Measurements from ENCODE around the gene MAGED2. TPM values are rescaled to one million over a fixed set of nuclear protein-coding genes. Genes with fewer than 3 reads are reported as not detected.
A peak's percentile ranks its signal among the peaks of the same experiment; 100 is the strongest.
"Not testable (repeated sequence)": the region's sequence is repeated elsewhere in the genome, so short reads cannot be mapped to it uniquely, and the experiment has no call there.

The MAGED2 gene
- polyA plus RNA-seq, 1 experiment: 368 TPM

DNA sequence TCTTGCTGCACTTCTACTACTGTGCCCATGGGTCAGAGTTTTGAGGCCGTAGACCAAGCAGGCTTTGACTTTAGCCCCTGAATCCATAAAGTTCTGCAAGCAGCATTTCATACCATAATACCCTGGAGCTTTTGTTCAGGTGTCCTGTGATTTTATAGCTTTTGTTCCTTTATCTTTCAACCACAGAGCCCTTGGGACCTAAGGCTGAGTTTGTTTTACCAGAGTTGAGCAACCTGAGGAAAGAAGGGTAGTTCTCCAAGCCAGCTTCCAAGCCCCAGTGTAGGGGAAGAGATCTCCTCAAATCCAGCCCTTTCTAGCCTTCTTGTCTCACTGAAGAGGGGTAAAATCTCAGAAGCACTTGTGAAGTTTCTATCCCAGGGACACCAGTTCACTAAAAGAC, 35.1 kb downstream of the MAGED2 start:
- H3K4me3 ChIP-seq (ENCODE audit: low read depth, low read length): no peak overlapping the region
- no peaks in the 10 kb centered on the region for H3K9me3 ChIP-seq (ENCODE audit: control insufficient read depth, insufficient read depth, low read length)
- TF ChIP-seq, protein P1, sequence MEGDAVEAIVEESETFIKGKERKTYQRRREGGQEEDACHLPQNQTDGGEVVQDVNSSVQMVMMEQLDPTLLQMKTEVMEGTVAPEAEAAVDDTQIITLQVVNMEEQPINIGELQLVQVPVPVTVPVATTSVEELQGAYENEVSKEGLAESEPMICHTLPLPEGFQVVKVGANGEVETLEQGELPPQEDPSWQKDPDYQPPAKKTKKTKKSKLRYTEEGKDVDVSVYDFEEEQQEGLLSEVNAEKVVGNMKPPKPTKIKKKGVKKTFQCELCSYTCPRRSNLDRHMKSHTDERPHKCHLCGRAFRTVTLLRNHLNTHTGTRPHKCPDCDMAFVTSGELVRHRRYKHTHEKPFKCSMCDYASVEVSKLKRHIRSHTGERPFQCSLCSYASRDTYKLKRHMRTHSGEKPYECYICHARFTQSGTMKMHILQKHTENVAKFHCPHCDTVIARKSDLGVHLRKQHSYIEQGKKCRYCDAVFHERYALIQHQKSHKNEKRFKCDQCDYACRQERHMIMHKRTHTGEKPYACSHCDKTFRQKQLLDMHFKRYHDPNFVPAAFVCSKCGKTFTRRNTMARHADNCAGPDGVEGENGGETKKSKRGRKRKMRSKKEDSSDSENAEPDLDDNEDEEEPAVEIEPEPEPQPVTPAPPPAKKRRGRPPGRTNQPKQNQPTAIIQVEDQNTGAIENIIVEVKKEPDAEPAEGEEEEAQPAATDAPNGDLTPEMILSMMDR (IDR thresholded peaks at IDR 0.05; ENCODE audit: low read depth, low read length): no peak
- no peak for DNase-seq (ENCODE audit: low read depth, low spot score)
- CTCF ChIA-PET: no interaction called here
- H3K27ac ChIP-seq (ENCODE audit: low read depth, low read length): no peak overlapping the region
- POLR2A ChIA-PET: no interaction called here
- H3K27me3 ChIP-seq (ENCODE audit: control insufficient read depth, insufficient read depth, low read length): peaks cover 2% of the 10 kb centered on the region

DNA sequence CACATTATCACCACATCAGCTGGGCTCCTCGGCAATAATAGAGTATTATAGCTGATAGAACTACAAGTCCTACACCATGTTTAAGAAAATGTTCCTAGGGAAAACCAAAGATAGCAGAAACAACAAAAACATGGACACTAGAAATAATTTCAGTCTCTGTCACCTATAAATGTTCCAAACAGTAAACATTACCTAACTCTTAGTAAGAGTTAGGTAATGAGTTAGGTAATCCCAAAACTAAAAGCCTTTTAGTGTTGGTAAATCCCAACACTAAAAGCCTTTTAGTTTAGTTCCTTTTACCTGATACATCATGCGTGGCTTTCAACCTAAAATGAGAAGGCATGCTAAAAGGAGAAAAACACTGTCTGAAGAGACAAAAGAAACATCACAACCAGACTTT, 35.5 kb downstream of the MAGED2 start:
- no peaks in the 10 kb centered on the region for H3K9me3 ChIP-seq (ENCODE audit: control insufficient read depth, insufficient read depth, low read length)
- H3K4me3 ChIP-seq (ENCODE audit: low read depth, low read length): no peak overlapping the region
- H3K27ac ChIP-seq (ENCODE audit: low read depth, low read length): no peak overlapping the region
- ChIA-PET POLR2A (no interaction called here), CTCF (no interaction called here)
- TF ChIP-seq, protein P1 (IDR thresholded peaks at IDR 0.05; ENCODE audit: low read depth, low read length): no peak
- no peaks in the 10 kb centered on the region for H3K27me3 ChIP-seq (ENCODE audit: control insufficient read depth, insufficient read depth, low read length)
- no peak for DNase-seq (ENCODE audit: low read depth, low spot score)

DNA sequence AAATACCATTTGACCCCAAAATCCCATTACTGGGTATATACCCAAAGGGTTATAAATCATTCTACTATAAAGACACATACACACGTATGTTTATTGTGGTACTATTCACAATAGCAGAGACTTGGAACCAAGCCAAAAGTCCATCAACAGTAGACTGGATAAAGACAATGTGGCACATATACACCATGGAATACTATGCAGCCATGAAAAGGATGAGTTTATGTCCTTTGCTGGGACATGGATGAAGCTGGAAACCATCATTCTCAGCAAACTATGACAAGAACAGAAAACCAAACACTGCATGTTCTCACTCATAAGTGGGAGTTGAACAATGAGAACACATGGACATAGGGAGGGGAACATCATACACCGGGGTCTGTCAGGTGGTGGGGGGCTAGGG, 40.2 kb downstream of the MAGED2 start:
- H3K9me3 ChIP-seq (ENCODE audit: control insufficient read depth, insufficient read depth, low read length); POLR2A ChIA-PET; DNase-seq (ENCODE audit: low read depth, low spot score); H3K27ac ChIP-seq (ENCODE audit: low read depth, low read length); H3K27me3 ChIP-seq (ENCODE audit: control insufficient read depth, insufficient read depth, low read length); H3K4me3 ChIP-seq (ENCODE audit: low read depth, low read length); CTCF ChIA-PET: not testable (repeated sequence)

DNA sequence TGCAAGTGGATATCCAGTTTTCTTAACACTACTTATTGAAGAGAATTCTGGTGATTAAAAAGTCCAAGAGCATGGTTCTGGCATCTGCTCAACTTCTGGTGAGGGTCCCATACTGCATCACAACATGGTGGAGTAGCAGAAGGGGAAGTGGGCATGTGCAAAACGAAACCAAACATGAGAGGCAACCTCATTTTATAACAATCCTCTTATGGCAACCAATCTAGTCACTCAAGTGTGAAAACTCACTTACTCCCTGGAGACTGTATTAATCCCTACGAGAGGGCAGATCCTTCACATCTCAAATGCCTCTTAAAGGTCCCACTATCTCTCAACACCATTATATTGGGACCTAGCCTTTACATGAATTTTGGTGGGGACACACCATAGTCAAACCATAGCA, 57.7 kb downstream of the MAGED2 start:
- CTCF ChIA-PET: no interaction called here
- Histone ChIP-seq H3K4me3 (ENCODE audit: low read depth, low read length) (no peak overlapping the region), H3K27ac (ENCODE audit: low read depth, low read length) (no peak overlapping the region), H3K9me3 (ENCODE audit: control insufficient read depth, insufficient read depth, low read length) (no peaks in the 10 kb centered on the region), H3K27me3 (ENCODE audit: control insufficient read depth, insufficient read depth, low read length) (no peaks in the 10 kb centered on the region)
- DNase-seq (ENCODE audit: low read depth, low spot score): no peak
- TF ChIP-seq, protein P1 (IDR thresholded peaks at IDR 0.05; ENCODE audit: low read depth, low read length): no peak
- POLR2A ChIA-PET: no interaction called here

Small RNAs within 50 kb of the gene (small RNA-seq; reads per million reads assigned to genes)
- gene AL049732.1 (ENCODE audit: insufficient read length, low read depth) (not detected), gene SNORA11 (ENCODE audit: insufficient read length, low read depth) (12.6 reads per million, percentile 74 among the genes with 10 or more reads in this experiment)

Other genes starting within 250 kb of the MAGED2 start
- gene ITIH6, start 9.5 kb upstream of the MAGED2 start, polyA plus RNA-seq (2011; rRNA removed): not detected in 2 replicates
- gene TRO, start 113.1 kb downstream of the MAGED2 start, polyA plus RNA-seq (2011; rRNA removed): 60.0 and 63.2 TPM in 2 replicates
- gene PFKFB1, start 186.4 kb downstream of the MAGED2 start, polyA plus RNA-seq (2011; rRNA removed): 0.06 TPM in 1 of 2 replicates, not detected in the other
- gene APEX2, start 192.6 kb downstream of the MAGED2 start, polyA plus RNA-seq (2011; rRNA removed): 15.0 and 15.8 TPM in 2 replicates
- not detected in 2 replicates for gene ALAS2, start 223.2 kb downstream of the MAGED2 start, polyA plus RNA-seq (2011; rRNA removed)

Measured in AG04450 (cell line).